ENCODE results near the gene ZSWIM1.

GRCh38 chr20:45934046-45934585, 53.1 kb downstream of the ZSWIM1 start:
- TF ChIP-seq CTCF (IDR thresholded peaks at IDR 0.05; ENCODE audit: low read length) (no peak), EZH2phosphoT487 (IDR thresholded peaks at IDR 0.05; ENCODE audit: low read length) (no peak)
